Heart left ventricle (tissue), 16 donors: ENCODE results near the gene ZFP69. TPM values are rescaled to one million over a fixed set of nuclear protein-coding genes. Genes with fewer than 3 reads are reported as not detected.
A peak's percentile ranks its signal among the peaks of the same experiment; 100 is the strongest.
"Not testable (repeated sequence)": the region's sequence is repeated elsewhere in the genome, so short reads cannot be mapped to it uniquely, and the experiment has no call there.

Source experiments
- ATAC-seq, 4 donors: fragments of 200-7000 bp; cut with Tn5 transposase; one replicate each; pipeline ENCODE4 v1.9.1; 2020 to 2022; ENCODE audit warnings: moderate library complexity in 4 of 4, mild to moderate bottlenecking in 3 of 4, moderate number of reproducible peaks in 1 of 4
- DNase-seq, 5 donors: peaks; one replicate each; pipeline ENCODE4 v3.0.0-alpha.2; 2020
- H3K27ac ChIP-seq, 12 donors: fragments of 200-600 bp; sonication (generic) in 4 of 12; one replicate each; pipeline versions ENCODE4 v1.5.0 to v1.8.0; 2016 to 2022; ENCODE audit warnings: mild to moderate bottlenecking in 2 of 12
- H3K27me3 ChIP-seq, 9 donors: fragments of 200-600 bp; sonication (generic) in 2 of 9; one replicate each; pipeline versions ENCODE4 v1.5.1 to v1.8.0; 2016 to 2022; ENCODE audit warnings: mild to moderate bottlenecking in 3 of 9
- H3K36me3 ChIP-seq, 9 donors: fragments of 200-600 bp; sonication (generic) in 2 of 9; one replicate each; pipeline versions ENCODE4 v1.5.0 to v1.8.0; 2018 to 2022; ENCODE audit warnings: mild to moderate bottlenecking in 2 of 9
- H3K4me1 ChIP-seq, 12 donors: fragments of 200-600 bp; sonication (generic) in 4 of 12; one replicate each; pipeline versions ENCODE4 v1.5.0 to v1.8.0; 2016 to 2022; ENCODE audit warnings: mild to moderate bottlenecking in 3 of 12
- H3K4me3 ChIP-seq, 12 donors: fragments of 200-600 bp; sonication (generic) in 4 of 12; one replicate each; pipeline versions ENCODE4 v1.5.0 to v1.8.0; 2017 to 2022; ENCODE audit warnings: mild to moderate bottlenecking in 9 of 12, moderate library complexity in 4 of 12
- H3K9me3 ChIP-seq, 12 donors: fragments of 200-600 bp; sonication (generic) in 4 of 12; one replicate each; pipeline versions ENCODE4 v1.5.0 to v1.8.0; 2016 to 2022; ENCODE audit warnings: mild to moderate bottlenecking in 1 of 12
- CTCF ChIP-seq, 12 donors: fragments of 200-600 bp; sonication (generic) in 4 of 12; IDR thresholded peaks; one replicate each; pipeline versions ENCODE4 v1.5.0 to v1.8.0; 2018 to 2022; ENCODE audit warnings: antibody characterized with exemption in 12 of 12, mild to moderate bottlenecking in 5 of 12
- POLR2A ChIP-seq, 2 donors: fragments of 450-650 bp; IDR thresholded peaks; one replicate each; pipeline ENCODE4 v1.6.1; 2017; ENCODE audit warnings: antibody characterized with exemption in 2 of 2, mild to moderate bottlenecking in 2 of 2, moderate library complexity in 2 of 2
- WGBS, 4 donors: extraction: QIAGEN DNeasy Blood & Tissue Kit in 2 of 4; methylation state at CpG; one replicate each; pipeline versions ENCODE4 v1.1.5 to v1.1.7; 2013 to 2018; 5-methylcytosine and 5-hydroxymethylcytosine counted together
- intact Hi-C, 10 donors: fragments of 100-400 bp; cut with DNase I; formaldehyde crosslinking; loops; one replicate each; pipeline versions ENCODE4 v1.11.1 to v1.14.2; 2022
- polyA plus RNA-seq, 2 donors: library from polyadenylated mRNA; stranded (reverse); fragments of 200-250 nt; gene quantifications; one replicate each; pipeline ENCODE4 v1.2.3, GENCODE V29; 2013
- total RNA-seq, 9 donors: library from RNA; depleted of rRNA in 2 of 9; stranded (reverse); fragments of >200 nt in 2 of 9; fragmentation: NEBNext Ultra II Directional in 3 of 9; extraction: Animal tissue kit (Norgen Biotek cat#: 25700) in 3 of 9; gene quantifications; one replicate each; pipeline versions ENCODE4 v1.1.0 to v1.2.4, GENCODE V29; 2016 to 2023
- donor health status: ischemic (EF 13 %, LVEDD 7.1; RV severe dilation, severe dysfunction).
- donor health status: healthy with polysubstance abuse.
- donor health status: DM: no; HTN: yes; CAD: no.
- donor health status: DM: no; HTN: no; CAD: no.
- donor health status: ischemic (EF 25% LVEDD 6.9; RV normal size, moderate dysfunction).
- donor health status: ischemic (EF 25% LVEDD 5.7; RV mildly dilated, moderate dysfunction).
- donor health status: healthy.
- donor health status: DM: yes; HTN: yes; CAD: no.
- donor health status: ischemic (EF 35%, LVEDD 5.7; RV mildly dilated, moderate dysfunction).
- donor health status: nonischemic (EF 11% LVEDD 7.7; RV severe dilation, severe dysfunction).
- donor health status: DM: yes; HTN: yes; CAD: no.
- donor health status: PGD.
- donor health status: ischemic (EF 29% LVEDD 5.4; RV normal size, mild dysfunction).
- donor health status: nonischemic (EF 23%, LVEDD 6.1; RV moderate dilation, normal function).

The ZFP69 gene
- total and polyA plus RNA-seq, 11 donors, result 0.75 to 3.1 (median 1.7) TPM

- WGBS, 4 donors, result 90 to 96% (median 94%) methylated on average over 4 of the region's 4 CpGs
These were observed 2.1 kb downstream of the ZFP69 start for GRCh38 chr1:40479156-40479555.

GRCh38 chr1:40495315-40495903 is 18.3 kb downstream of the ZFP69 start:
- peaks cover 0 to 81% (median 47%) of the 10 kb centered on the region in 9 donors for H3K36me3 ChIP-seq
- H3K27me3 ChIP-seq, result no peaks in the 10 kb centered on the region
- intact Hi-C loops, result no loop called here
- no peak overlapping the region for H3K4me3 ChIP-seq
- no peak overlapping the region for H3K27ac ChIP-seq
- no peak for TF ChIP-seq CTCF (IDR thresholded peaks at IDR 0.05)
- no peak for TF ChIP-seq POLR2A (IDR thresholded peaks at IDR 0.05)
- no peaks in the 10 kb centered on the region for H3K4me1 ChIP-seq
- peaks cover 2 to 91% (median 75%) of the 10 kb centered on the region in 12 donors for H3K9me3 ChIP-seq
- DNase-seq, result no peak
- 94 to 100% (median 97%) methylated on average over 4 of the region's 4 CpGs for WGBS, 4 donors
- ATAC-seq, result no peak

More at GRCh38 chr1:40479156-40479555, 2.1 kb downstream of the ZFP69 start:
- DNase-seq (no peak), ATAC-seq (no peak)
- Histone ChIP-seq H3K4me1 (peaks cover 0 to 17% (median 7%) of the 10 kb centered on the region in 12 donors), H3K4me3 (no peak overlapping the region), H3K9me3 (peaks cover 0 to 34% (median 18%) of the 10 kb centered on the region in 12 donors), H3K27me3 (no peaks in the 10 kb centered on the region), H3K27ac (no peak overlapping the region), H3K36me3 (peaks cover 0 to 26% (median 19%) of the 10 kb centered on the region in 9 donors)
- TF ChIP-seq CTCF (IDR thresholded peaks at IDR 0.05) (no peak), POLR2A (IDR thresholded peaks at IDR 0.05) (no peak)
- intact Hi-C loops, result no loop called here

- ATAC-seq, H3K27me3 ChIP-seq, H3K4me3 ChIP-seq, H3K4me1 ChIP-seq, intact Hi-C loops, DNase-seq, H3K27ac ChIP-seq: not testable (repeated sequence)
- H3K36me3 ChIP-seq, result peaks cover 0 to 28% (median under 1%) of the 10 kb centered on the region in 9 donors
- 94 to 97% (median 96%) methylated on average over 4 of the region's 4 CpGs for WGBS, 4 donors
- peaks cover 0 to 85% (median 33%) of the 10 kb centered on the region in 12 donors for H3K9me3 ChIP-seq
These were observed 25.6 kb downstream of the ZFP69 start for GRCh38 chr1:40502651-40503050.

- DNase-seq (no peak), ATAC-seq (no peak)
- Histone ChIP-seq H3K27ac (peak overlapping the region in 10 of 12 donors; percentile 32 to 85 (median 80)), H3K9me3 (peaks cover 0 to 49% (median 4%) of the 10 kb centered on the region in 12 donors), H3K4me3 (peak overlapping the region; percentile 60 to 91 (median 78)), H3K27me3 (no peaks in the 10 kb centered on the region), H3K36me3 (no peaks in the 10 kb centered on the region), H3K4me1 (peaks cover 0 to 16% (median 10%) of the 10 kb centered on the region in 12 donors)
- TF ChIP-seq CTCF (IDR thresholded peaks at IDR 0.05) (no peak), POLR2A (IDR thresholded peaks at IDR 0.05) (no peak)
- 61 to 66% (median 63%) methylated on average over 6 of the region's 6 CpGs for WGBS, 4 donors
- intact Hi-C loops, result loop anchor here in 1 of 10 donors (5.0 kb wide), 1 partner anchor 56 kb away; the partner anchor contains the start of gene ZFP69B
These were observed 30.9 kb downstream of the ZFP69 start for GRCh38 chr1:40507973-40508372.
